OCI-LY7 (cell line): ENCODE data around the gene BLCAP. TPM values are rescaled to one million over a fixed set of nuclear protein-coding genes. Genes with fewer than 3 reads are reported as not detected.

Experiments used
- BruUV-seq: library from RNA; stranded (reverse); fragments of 400-500 nt; replicated peaks from 2 replicates; lab custom pipeline; 2021; lab: Mats Ljungman, UMichigan
- CTCF ChIA-PET: fragments of 300-600 bp; sonication (Branson Sonifier 250); formaldehyde crosslinking; loops from one replicate; lab custom pipeline; 2022; ENCODE audit warnings: antibody characterized with exemption; ENCODE audit not compliant: unreplicated experiment; lab: Charles Lee
- POLR2A ChIA-PET: fragments of 300-600 bp; sonication (Branson Sonifier 250); formaldehyde crosslinking; loops from one replicate; lab custom pipeline; 2022; ENCODE audit warnings: antibody characterized with exemption; lab: Charles Lee
- DNase-seq: peaks from one replicate; pipeline ENCODE4 v3.0.0-alpha.2; 2015; ENCODE audit warnings: low spot score
- H2AFZ ChIP-seq: fragments of 200-600 bp; sonication (generic), shearing (Covaris generic); 2 replicates; pipeline ENCODE4 v1.6.1; 2014; ENCODE audit warnings: mild to moderate bottlenecking, antibody characterized with exemption, low read length, moderate library complexity
- H3K27ac ChIP-seq: fragments of 200-600 bp; sonication (generic); 2 replicates; pipeline ENCODE4 v1.5.1; 2014; ENCODE audit warnings: mixed run types, low read depth, mild to moderate bottlenecking, moderate library complexity, low read length, inconsistent platforms; ENCODE audit not compliant: poor library complexity, severe bottlenecking
- H3K36me3 ChIP-seq: fragments of 200-600 bp; sonication (generic); 2 replicates; pipeline ENCODE4 v1.6.1; 2014; ENCODE audit warnings: mild to moderate bottlenecking, antibody characterized with exemption, low read length, moderate library complexity, mixed read lengths; ENCODE audit not compliant: insufficient read depth
- H3K4me1 ChIP-seq: fragments of 200-600 bp; sonication (generic); 2 replicates; pipeline ENCODE4 v1.5.1; 2014; ENCODE audit warnings: mild to moderate bottlenecking, low read length; ENCODE audit not compliant: insufficient read depth, poor library complexity, severe bottlenecking
- H3K4me2 ChIP-seq: fragments of 200-600 bp; sonication (generic); 2 replicates; pipeline ENCODE4 v1.6.1; 2014; ENCODE audit warnings: mild to moderate bottlenecking, low read length
- H3K4me3 ChIP-seq: fragments of 200-600 bp; sonication (generic); 2 replicates; pipeline ENCODE4 v1.5.1; 2014; ENCODE audit warnings: mild to moderate bottlenecking, low read depth, low read length; ENCODE audit not compliant: poor library complexity, severe bottlenecking
- H3K79me2 ChIP-seq: fragments of 200-600 bp; sonication (generic); 2 replicates; pipeline ENCODE4 v1.6.1; 2016; ENCODE audit warnings: low read depth, mild to moderate bottlenecking, low read length, moderate library complexity, mixed read lengths; ENCODE audit not compliant: insufficient read depth
- H3K9me2 ChIP-seq: fragments of 200-600 bp; sonication (generic); 2 replicates; pipeline ENCODE4 v1.6.1; 2016; ENCODE audit warnings: mild to moderate bottlenecking, low read length, mixed read lengths; ENCODE audit not compliant: insufficient read depth
- H3K9me3 ChIP-seq: fragments of 200-600 bp; sonication (generic); 2 replicates; pipeline ENCODE4 v1.6.1; 2014; ENCODE audit warnings: mild to moderate bottlenecking, mixed run types, low read length, mixed read lengths
- H4K20me1 ChIP-seq: fragments of 200-600 bp; sonication (generic); 2 replicates; pipeline ENCODE4 v1.6.1; 2014; ENCODE audit warnings: mild to moderate bottlenecking, antibody characterized with exemption, low read length, moderate library complexity, mixed read lengths; ENCODE audit not compliant: insufficient read depth
- CTCF ChIP-seq: fragments of 200-600 bp; sonication (generic); conservative IDR thresholded peaks from 2 replicates; pipeline ENCODE4 v1.5.1; 2014; ENCODE audit warnings: mild to moderate bottlenecking, antibody characterized with exemption, low read length, moderate library complexity, mixed read lengths
- EZH2phosphoT487 ChIP-seq: fragments of 200-600 bp; sonication (generic); IDR thresholded peaks from 2 replicates; pipeline ENCODE4 v1.6.1; 2018; ENCODE audit warnings: low read depth, borderline replicate concordance, mild to moderate bottlenecking, mixed run types, antibody characterized with exemption, low read length, moderate library complexity, mixed read lengths
- intact Hi-C: fragments of 100-400 bp; cut with micrococcal nuclease; formaldehyde crosslinking; loops from one replicate; pipeline ENCODE4 v1.10.0; 2022; ENCODE audit not compliant: unreplicated experiment
- total RNA-seq, 2 experiments: library from RNA; depleted of rRNA in 1 of 2; stranded (reverse); fragments of >200 nt in 1 of 2; shearing (Covaris generic) in 1 of 2; gene quantifications; 2 replicates each; pipeline ENCODE4 v1.2.3, GENCODE V29; 2014 to 2022

BLCAP gene
- total RNA-seq, 2 experiments from 2014 or later = 32.3 to 55.1 TPM

GRCh38 chr20:37571033-37571432 is 43.4 kb upstream of the BLCAP start:
- intact Hi-C loops = no loop called here
- no peaks in the 10 kb centered on the region for H3K36me3 ChIP-seq
- TF ChIP-seq EZH2phosphoT487 = no peak
- TF ChIP-seq CTCF = no peak
- H3K4me3 ChIP-seq = no peak overlapping the region
- ChIA-PET POLR2A (interaction anchor here (0.7 kb wide), 1 partner anchor 146 kb away, joined by 3 read pairs; no protein-coding TSS in a partner anchor), CTCF (no interaction called here)
- DNase-seq = no peak
- no peak overlapping the region for H2AFZ ChIP-seq
- H4K20me1 ChIP-seq = no peaks in the 10 kb centered on the region
- no peak overlapping the region for H3K4me2 ChIP-seq
- no peaks in the 10 kb centered on the region for H3K9me3 ChIP-seq
- no peak overlapping the region for H3K27ac ChIP-seq
- H3K9me2 ChIP-seq = no peaks in the 10 kb centered on the region
- H3K79me2 ChIP-seq = no peaks in the 10 kb centered on the region
- BruUV-seq = no TSS peak
- H3K4me1 ChIP-seq = peaks cover 10% of the 10 kb centered on the region

- Histone ChIP-seq H3K9me3 (no peaks in the 10 kb centered on the region), H3K4me2 (no peak overlapping the region), H3K79me2 (no peaks in the 10 kb centered on the region), H4K20me1 (no peaks in the 10 kb centered on the region), H3K36me3 (no peaks in the 10 kb centered on the region), H2AFZ (no peak overlapping the region), H3K4me1 (peaks cover 4% of the 10 kb centered on the region), H3K9me2 (no peaks in the 10 kb centered on the region), H3K27ac (no peak overlapping the region), H3K4me3 (no peak overlapping the region)
- no peak for TF ChIP-seq CTCF
- TF ChIP-seq EZH2phosphoT487 = no peak
- no peak for DNase-seq
- BruUV-seq = no TSS peak
- CTCF ChIA-PET = no interaction called here
- intact Hi-C loops = no loop called here
- POLR2A ChIA-PET = interaction anchor here (0.7 kb wide), 1 partner anchor 146 kb away, joined by 3 read pairs; no protein-coding TSS in a partner anchor
Observed at GRCh38 chr20:37570419-37570818, 42.7 kb upstream of the BLCAP start.

GRCh38 chr20:37567671-37568588 is 40.3 kb upstream of the BLCAP start:
- Histone ChIP-seq H3K4me2 (peak overlapping the region; percentile 41; the same call in 1 of the 2 replicates), H3K9me2 (no peaks in the 10 kb centered on the region), H3K79me2 (no peaks in the 10 kb centered on the region), H2AFZ (no peak overlapping the region), H3K9me3 (no peaks in the 10 kb centered on the region), H3K27ac (no peak overlapping the region), H3K4me1 (peaks cover 4% of the 10 kb centered on the region), H4K20me1 (no peaks in the 10 kb centered on the region), H3K4me3 (no peak overlapping the region), H3K36me3 (no peaks in the 10 kb centered on the region)
- intact Hi-C loops = no loop called here
- CTCF ChIA-PET = no interaction called here
- POLR2A ChIA-PET = no interaction called here
- BruUV-seq = no TSS peak
- TF ChIP-seq CTCF = no peak
- no peak for DNase-seq
